GM12875 (cell line): Measurements from ENCODE around the gene UPK3A.

Source experiments
- H3K4me3 ChIP-seq: one replicate; pipeline ENCODE4 v1.5.1; 2011; ENCODE audit warnings: low read depth, low read length, control low read depth
- TF ChIP-seq, protein P1 (sequence below): IDR thresholded peaks from 2 replicates; pipeline ENCODE4 v1.5.1; 2011; ENCODE audit warnings: low read depth, mild to moderate bottlenecking, control low read depth, inconsistent platforms, low read length, moderate library complexity, borderline replicate concordance; ENCODE audit not compliant: insufficient read depth

UPK3A gene

DNA sequence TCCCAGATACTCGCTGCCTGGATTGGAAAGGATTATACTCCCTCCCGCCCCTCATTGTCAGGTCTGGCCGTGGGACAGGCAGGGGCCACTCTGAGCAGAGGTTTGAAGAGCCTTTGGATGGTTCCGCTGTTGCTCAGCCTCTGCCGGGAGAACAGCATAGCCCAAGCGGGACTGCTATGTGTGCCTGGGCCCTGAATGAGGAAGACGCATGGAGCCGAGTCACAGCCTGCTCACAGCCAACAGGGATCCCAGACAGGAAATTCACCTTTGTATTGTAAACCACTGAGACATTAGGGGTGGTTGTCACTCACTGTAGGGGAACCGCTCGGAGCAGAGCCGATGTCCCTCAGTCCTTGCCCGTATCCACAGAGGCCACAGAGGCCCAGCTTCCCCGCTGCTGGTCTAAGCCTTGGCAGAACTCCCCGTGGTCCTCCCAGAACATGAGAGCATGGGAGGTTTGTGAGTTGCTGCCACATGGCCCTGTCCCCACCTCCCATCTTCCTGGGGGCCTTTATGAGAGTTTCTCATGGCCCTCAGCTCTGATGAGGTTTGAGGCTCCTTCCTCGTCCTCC is 14.3 kb downstream of the UPK3A start:
- H3K4me3 ChIP-seq, result no peak overlapping the region
- TF ChIP-seq, protein P1, sequence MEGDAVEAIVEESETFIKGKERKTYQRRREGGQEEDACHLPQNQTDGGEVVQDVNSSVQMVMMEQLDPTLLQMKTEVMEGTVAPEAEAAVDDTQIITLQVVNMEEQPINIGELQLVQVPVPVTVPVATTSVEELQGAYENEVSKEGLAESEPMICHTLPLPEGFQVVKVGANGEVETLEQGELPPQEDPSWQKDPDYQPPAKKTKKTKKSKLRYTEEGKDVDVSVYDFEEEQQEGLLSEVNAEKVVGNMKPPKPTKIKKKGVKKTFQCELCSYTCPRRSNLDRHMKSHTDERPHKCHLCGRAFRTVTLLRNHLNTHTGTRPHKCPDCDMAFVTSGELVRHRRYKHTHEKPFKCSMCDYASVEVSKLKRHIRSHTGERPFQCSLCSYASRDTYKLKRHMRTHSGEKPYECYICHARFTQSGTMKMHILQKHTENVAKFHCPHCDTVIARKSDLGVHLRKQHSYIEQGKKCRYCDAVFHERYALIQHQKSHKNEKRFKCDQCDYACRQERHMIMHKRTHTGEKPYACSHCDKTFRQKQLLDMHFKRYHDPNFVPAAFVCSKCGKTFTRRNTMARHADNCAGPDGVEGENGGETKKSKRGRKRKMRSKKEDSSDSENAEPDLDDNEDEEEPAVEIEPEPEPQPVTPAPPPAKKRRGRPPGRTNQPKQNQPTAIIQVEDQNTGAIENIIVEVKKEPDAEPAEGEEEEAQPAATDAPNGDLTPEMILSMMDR, result no peak

DNA sequence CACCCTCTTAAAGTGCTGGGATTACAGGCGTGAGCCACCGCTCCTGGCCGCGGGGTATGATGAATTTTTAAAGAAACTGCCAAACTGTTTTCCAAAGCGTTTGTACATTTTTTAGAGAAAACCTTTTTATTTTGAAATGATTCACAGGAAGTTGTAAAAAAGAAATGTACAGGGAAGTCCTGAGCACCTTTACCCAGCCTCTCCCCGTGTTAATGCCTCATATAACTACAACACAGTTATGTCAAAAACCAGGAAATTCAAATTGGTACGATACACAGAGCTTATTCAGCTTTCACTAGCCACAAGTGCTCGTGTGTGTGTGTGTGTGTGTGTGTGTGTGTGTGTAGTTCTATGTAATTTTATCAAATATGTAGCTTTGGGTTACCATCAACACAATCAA is 18.0 kb downstream of the UPK3A start:
- no peak overlapping the region for H3K4me3 ChIP-seq
- TF ChIP-seq, protein P1, result no peak

DNA sequence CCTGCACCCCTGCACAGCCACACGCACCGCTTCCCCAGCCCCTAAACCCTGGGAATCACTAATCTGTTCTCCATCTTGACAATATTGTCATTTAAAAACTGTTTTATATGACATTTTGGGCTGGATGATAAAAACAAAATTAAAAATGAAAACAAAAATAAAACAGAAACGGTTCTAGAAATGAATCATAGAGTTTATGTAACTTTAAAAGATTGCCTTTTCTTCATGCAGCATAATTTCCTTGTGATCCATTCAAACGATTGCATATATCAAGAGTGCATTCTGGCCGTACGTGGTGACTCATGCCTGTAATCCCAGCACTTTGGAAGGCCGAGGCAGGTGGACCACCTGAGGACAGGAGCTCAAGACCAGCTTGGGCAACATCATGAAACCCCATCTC is 18.4 kb downstream of the UPK3A start:
- TF ChIP-seq, protein P1, result no peak
- no peak overlapping the region for H3K4me3 ChIP-seq

DNA sequence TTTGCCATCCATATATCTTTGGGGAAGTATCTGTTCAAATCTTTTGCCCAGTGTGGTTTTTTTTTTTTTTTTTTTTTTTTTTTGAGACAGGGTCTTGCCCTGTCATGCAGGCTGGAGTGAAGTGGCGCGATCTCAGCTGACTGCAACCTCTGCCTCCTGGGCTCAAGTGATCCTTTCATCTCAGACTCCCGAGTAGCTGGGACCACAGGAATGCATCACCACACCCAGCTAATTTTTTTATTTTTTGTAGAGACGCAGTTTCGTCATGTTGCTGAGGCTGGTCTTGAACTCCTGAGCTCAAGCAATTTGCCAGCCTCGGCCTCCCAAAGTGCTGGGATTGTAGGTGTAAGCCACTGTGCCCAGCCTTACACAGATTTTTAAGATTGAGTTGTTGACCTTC is 20.2 kb downstream of the UPK3A start:
- TF ChIP-seq, protein P1, result no peak
- H3K4me3 ChIP-seq, result no peak overlapping the region

DNA sequence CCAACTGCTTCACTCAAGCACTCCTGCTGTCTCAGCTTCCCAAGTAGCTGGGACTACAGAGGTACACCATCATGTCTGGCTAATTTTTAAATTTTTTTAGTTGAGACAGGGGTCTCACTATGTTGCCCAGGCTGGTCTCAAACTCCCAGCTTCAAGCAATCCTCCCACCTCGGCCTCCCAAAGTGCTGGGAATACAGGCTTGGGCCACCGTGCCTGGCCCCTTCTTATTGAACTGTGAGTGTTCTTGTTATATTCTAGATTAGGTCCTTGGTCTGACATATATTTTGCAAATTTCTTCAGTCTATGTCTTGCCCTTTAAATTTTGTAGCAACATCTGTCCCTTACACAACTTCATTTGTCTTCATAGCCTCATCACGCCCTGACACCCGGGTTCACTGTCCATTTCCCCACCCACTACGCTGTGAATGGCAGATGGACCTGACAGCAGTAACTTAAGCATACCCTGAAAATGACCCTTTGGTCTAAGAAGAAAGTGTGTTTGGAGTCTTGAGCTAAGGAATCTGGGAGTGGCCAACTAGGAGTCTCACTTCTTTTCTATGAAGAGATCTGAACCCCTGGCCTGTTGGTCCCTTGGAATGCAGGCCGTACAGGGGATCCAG is 20.8 kb downstream of the UPK3A start:
- H3K4me3 ChIP-seq, result no peak overlapping the region
- TF ChIP-seq, protein P1, result no peak

DNA sequence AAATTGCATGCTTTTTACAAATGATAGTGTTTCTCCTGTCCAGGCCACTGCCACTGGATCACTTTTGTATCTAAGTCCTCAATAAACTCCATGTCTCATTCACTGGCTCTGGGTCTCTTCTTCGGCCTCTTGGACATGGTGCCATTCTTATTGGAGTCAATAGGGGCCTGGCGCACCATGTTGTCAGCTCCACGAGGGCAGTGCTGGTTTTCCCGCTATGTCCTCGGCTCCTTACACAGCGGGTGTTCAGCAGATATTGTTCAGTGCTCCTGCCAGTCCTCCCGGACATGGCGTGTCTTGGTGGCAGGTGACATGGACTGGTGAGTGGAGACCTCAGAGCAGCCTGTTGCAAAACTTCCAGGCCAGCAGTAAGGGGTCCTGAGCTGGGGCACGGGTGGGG is 21.4 kb downstream of the UPK3A start:
- TF ChIP-seq, protein P1, result no peak
- H3K4me3 ChIP-seq, result no peak overlapping the region

DNA sequence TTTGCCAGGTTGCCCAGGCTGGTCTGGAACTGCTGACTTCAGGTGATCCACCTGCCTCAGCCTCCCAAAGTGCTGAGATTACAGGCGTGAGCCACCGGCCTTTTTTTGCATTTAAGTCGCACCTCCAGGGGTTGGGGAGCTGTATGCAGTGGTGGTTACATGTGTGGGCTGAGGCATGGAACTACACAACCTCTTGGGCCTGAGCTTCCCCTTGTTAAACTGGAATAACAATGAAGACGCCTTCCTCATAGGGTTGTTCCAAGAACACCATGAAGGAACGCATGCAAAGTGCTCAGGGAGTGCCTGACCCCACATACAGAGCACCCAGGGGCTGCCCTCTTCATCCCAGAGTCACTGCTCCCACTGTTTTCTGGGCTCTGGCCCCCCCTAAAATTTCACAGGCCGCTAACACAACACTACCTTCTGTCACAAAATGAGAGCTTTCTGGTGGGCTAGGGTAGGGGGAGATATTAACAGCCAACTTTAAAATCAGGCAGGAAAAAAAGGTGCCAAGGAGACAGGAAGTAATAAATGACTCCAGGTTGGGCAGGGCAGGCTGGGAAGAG is 23.7 kb downstream of the UPK3A start:
- TF ChIP-seq, protein P1, result no peak
- H3K4me3 ChIP-seq, result no peak overlapping the region
